Urinary bladder (tissue), 4 donors: ENCODE data around the gene CELF2. TPM values are rescaled to one million over a fixed set of nuclear protein-coding genes. Genes with fewer than 3 reads are reported as not detected.

Experiments
- DNase-seq: peaks from one replicate; pipeline ENCODE4 v3.0.0-alpha.2; 2015; ENCODE audit errors: extremely low spot score
- H3K27ac ChIP-seq: one replicate; pipeline ENCODE4 v1.5.1; 2013; ENCODE audit warnings: low read depth, mild to moderate bottlenecking, moderate library complexity
- H3K36me3 ChIP-seq: one replicate; pipeline ENCODE4 v1.6.1; 2013; ENCODE audit warnings: mild to moderate bottlenecking, moderate library complexity; ENCODE audit not compliant: insufficient read depth
- H3K4me1 ChIP-seq: one replicate; pipeline ENCODE4 v1.6.1; 2013; ENCODE audit warnings: mild to moderate bottlenecking, moderate library complexity; ENCODE audit not compliant: insufficient read depth
- H3K4me3 ChIP-seq: one replicate; pipeline ENCODE4 v1.5.1; 2013; ENCODE audit warnings: low read depth, low read length
- WGBS: extraction: QIAGEN DNeasy Blood & Tissue Kit; methylation state at CpG from one replicate; pipeline ENCODE4 v1.1.7; 2013; 5-methylcytosine and 5-hydroxymethylcytosine counted together
- polyA plus RNA-seq: library from polyadenylated mRNA; stranded (reverse); fragments of 200-250 nt; gene quantifications from one replicate; pipeline ENCODE4 v1.2.3, GENCODE V29; 2013
- total RNA-seq: library from RNA; depleted of rRNA; stranded (reverse); fragments of >200 nt; gene quantifications from one replicate; pipeline ENCODE4 v1.2.3, GENCODE V29; 2014
- donor health status: healthy with polysubstance abuse.
- donor health status: healthy.

The CELF2 gene
- total and polyA plus RNA-seq, 2 donors, result 40.1 to 52.7 TPM

GRCh38 chr10:11386044-11386443 is 368.4 kb downstream of the CELF2 start:
- 76% methylated on average over 8 of the region's 8 CpGs for WGBS
- H3K4me3 ChIP-seq, result no peak overlapping the region
- H3K27ac ChIP-seq, result no peak overlapping the region
- DNase-seq, result no peak
- no peaks in the 10 kb centered on the region for H3K4me1 ChIP-seq
- no peaks in the 10 kb centered on the region for H3K36me3 ChIP-seq
